ENCODE measurements around the gene GSG1L. TPM values are rescaled to one million over a fixed set of nuclear protein-coding genes. Genes with fewer than 3 reads are reported as not detected.

Gene GSG1L
- polyA plus RNA-seq, 3 donors, result not detected

GRCh38 chr16:28110074-28110473 lies 46.6 kb upstream of the GSG1L start:
- Histone ChIP-seq H3K27ac (ENCODE audit: low read depth in 1 of 2, low read length in 2 of 2) (peak overlapping the region; percentile 56 to 82), H3K36me3 (replicated peaks in 1 of 2; ENCODE audit: control insufficient read depth in 1 of 2, insufficient read depth in 2 of 2, low read length in 2 of 2) (peaks cover 82 to 86% of the 10 kb centered on the region in 2 donors), H3K4me1 (ENCODE audit: control insufficient read depth in 1 of 2, insufficient read depth in 2 of 2, low read length in 2 of 2) (peaks cover 33 to 37% of the 10 kb centered on the region in 2 donors), H3K4me3 (replicated peaks in 1 of 3; ENCODE audit: low read depth in 2 of 3, low read length in 3 of 3) (no peak overlapping the region), H4K20me1 (ENCODE audit: insufficient read depth, low read length) (peaks cover 24% of the 10 kb centered on the region), H3K27me3 (ENCODE audit: control insufficient read depth in 2 of 2, insufficient read depth in 2 of 2, low read length in 2 of 2) (no peaks in the 10 kb centered on the region), H3K79me2 (ENCODE audit: insufficient read depth, low read length) (no peaks in the 10 kb centered on the region), H2AFZ (ENCODE audit: insufficient read depth, low read depth, low read length, poor library complexity, severe bottlenecking) (no peak overlapping the region), H3K9ac (ENCODE audit: insufficient read depth, low read length, poor library complexity, severe bottlenecking) (no peak overlapping the region), H3K9me3 (replicated peaks in 1 of 2; ENCODE audit: control insufficient read depth in 1 of 2, insufficient read depth in 1 of 2, low read length in 2 of 2) (no peaks in the 10 kb centered on the region), H3K4me2 (replicated peaks; ENCODE audit: extremely low read depth, low read length, poor library complexity, severe bottlenecking) (peak overlapping the region; percentile 17)
- WGBS (ENCODE audit: insufficient coverage), result no CpG with 5 or more reads among the region's 3 CpGs
- peak; percentile 30 to 65 (median 48) for DNase-seq
- Mint-ChIP-seq H3K9me3 (no peaks in the 10 kb centered on the region), H3K27ac (peak overlapping the region; percentile 80 to 98 (median 96)), H3K27me3 (ENCODE audit: low read depth in 3 of 3) (peaks cover 0 to 2% (median 0%) of the 10 kb centered on the region in 3 donors), H3K36me3 (peaks cover 84 to 90% of the 10 kb centered on the region in 2 donors), H3K4me3 (peak overlapping the region in 1 of 2 donors; percentile 6), H3K4me1 (peaks cover 32% of the 10 kb centered on the region)
- intact Hi-C loops (cut with micrococcal nuclease), result loop anchor here in 1 of 2 donors (2.0 kb wide), 1 partner anchor 101 kb away; the partner anchor contains the start of gene XPO6
- TF ChIP-seq CTCF (IDR thresholded peaks at IDR 0.05), result no peak

- peaks cover 33 to 37% of the 10 kb centered on the region in 2 donors for H3K4me1 ChIP-seq (ENCODE audit: control insufficient read depth in 1 of 2, insufficient read depth in 2 of 2, low read length in 2 of 2)
- H3K36me3 ChIP-seq (replicated peaks in 1 of 2; ENCODE audit: control insufficient read depth in 1 of 2, insufficient read depth in 2 of 2, low read length in 2 of 2), result peaks cover 82 to 86% of the 10 kb centered on the region in 2 donors
- no peak overlapping the region for H3K4me2 ChIP-seq (replicated peaks; ENCODE audit: extremely low read depth, low read length, poor library complexity, severe bottlenecking)
- no peak overlapping the region for H3K4me3 ChIP-seq (replicated peaks in 1 of 3; ENCODE audit: low read depth in 2 of 3, low read length in 3 of 3)
- Mint-ChIP-seq H3K9me3 (no peaks in the 10 kb centered on the region), H3K27me3 (ENCODE audit: low read depth in 3 of 3) (peaks cover 0 to 2% (median 0%) of the 10 kb centered on the region in 3 donors), H3K36me3 (peaks cover 86 to 92% of the 10 kb centered on the region in 2 donors), H3K4me1 (peaks cover 32% of the 10 kb centered on the region), H3K27ac (peak overlapping the region; percentile 42 to 98 (median 77)), H3K4me3 (peak overlapping the region in 1 of 2 donors; percentile 9)
- H3K9ac ChIP-seq (ENCODE audit: insufficient read depth, low read length, poor library complexity, severe bottlenecking), result no peak overlapping the region
- DNase-seq, result peak; percentile 2 to 21 (median 16)
- no peak overlapping the region for H2AFZ ChIP-seq (ENCODE audit: insufficient read depth, low read depth, low read length, poor library complexity, severe bottlenecking)
- peaks cover 24% of the 10 kb centered on the region for H4K20me1 ChIP-seq (ENCODE audit: insufficient read depth, low read length)
- no peaks in the 10 kb centered on the region for H3K27me3 ChIP-seq (ENCODE audit: control insufficient read depth in 2 of 2, insufficient read depth in 2 of 2, low read length in 2 of 2)
- H3K79me2 ChIP-seq (ENCODE audit: insufficient read depth, low read length), result no peaks in the 10 kb centered on the region
- H3K27ac ChIP-seq (ENCODE audit: low read depth in 1 of 2, low read length in 2 of 2), result peak overlapping the region in 1 of 2 donors; percentile 68
- 61% methylated on average over 11 of the region's 12 CpGs for WGBS (ENCODE audit: insufficient coverage)
- no peak for TF ChIP-seq CTCF (IDR thresholded peaks at IDR 0.05)
- intact Hi-C loops (cut with micrococcal nuclease), result no loop called here
- H3K9me3 ChIP-seq (replicated peaks in 1 of 2; ENCODE audit: control insufficient read depth in 1 of 2, insufficient read depth in 1 of 2, low read length in 2 of 2), result no peaks in the 10 kb centered on the region
Measured at GRCh38 chr16:28108590-28109247, 45.2 kb upstream of the GSG1L start.

Data from CD14-positive monocyte (primary cell).